GM21825 (cell line): ENCODE results near the gene MAPK7.

Experiments
- ATAC-seq: cut with Tn5 transposase; IDR thresholded peaks from one replicate; pipeline ENCODE4 v1.9.1; 2021; ENCODE audit warnings: mild to moderate bottlenecking, moderate library complexity; ENCODE audit not compliant: unreplicated experiment

MAPK7 gene

GRCh38 chr17:19378416-19379360 is at the start of gene MAPK7:
Gene MAPK7, plus strand, starts transcription at chr17:19378498. Its CDS starts 403 bp downstream, at chr17:19378901.
- peak; percentile 4 for ATAC-seq

GRCh38 chr17:19329136-19329535 is 49.2 kb upstream of the MAPK7 start:
- no peak for ATAC-seq

GRCh38 chr17:19329839-19330238 is 48.5 kb upstream of the MAPK7 start:
- ATAC-seq = no peak

- no peak for ATAC-seq
Observed at GRCh38 chr17:19330271-19330670, 48.0 kb upstream of the MAPK7 start.

GRCh38 chr17:19331134-19331533 is 47.2 kb upstream of the MAPK7 start:
- no peak for ATAC-seq

- ATAC-seq = no peak
Observed at GRCh38 chr17:19331543-19332245, 46.6 kb upstream of the MAPK7 start.

GRCh38 chr17:19332371-19333131 is 45.7 kb upstream of the MAPK7 start:
- ATAC-seq = no peak

- ATAC-seq = no peak
Observed at GRCh38 chr17:19333132-19333440, 45.2 kb upstream of the MAPK7 start.

- ATAC-seq = no peak
Observed at GRCh38 chr17:19333736-19334290, 44.5 kb upstream of the MAPK7 start.

- no peak for ATAC-seq
Observed at GRCh38 chr17:19334331-19334730, 44.0 kb upstream of the MAPK7 start.

- ATAC-seq = no peak
Observed at GRCh38 chr17:19335951-19336631, 42.2 kb upstream of the MAPK7 start.

GRCh38 chr17:19336938-19337711 is 41.2 kb upstream of the MAPK7 start:
- no peak for ATAC-seq

- ATAC-seq = no peak
Observed at GRCh38 chr17:19337712-19338023, 40.6 kb upstream of the MAPK7 start.

- ATAC-seq = no peak
Observed at GRCh38 chr17:19338031-19338990, 40.0 kb upstream of the MAPK7 start.

- no peak for ATAC-seq
Observed at GRCh38 chr17:19339341-19339815, 38.9 kb upstream of the MAPK7 start.

- no peak for ATAC-seq
Observed at GRCh38 chr17:19341211-19341631, 37.1 kb upstream of the MAPK7 start.

GRCh38 chr17:19341641-19342610 is 36.4 kb upstream of the MAPK7 start:
- ATAC-seq = no peak
